Measurements from ENCODE around the gene DNM1. TPM values are rescaled to one million over a fixed set of nuclear protein-coding genes. Genes with fewer than 3 reads are reported as not detected.

Gene DNM1
- polyA plus RNA-seq, 1 donor: 49.0 TPM

DNA sequence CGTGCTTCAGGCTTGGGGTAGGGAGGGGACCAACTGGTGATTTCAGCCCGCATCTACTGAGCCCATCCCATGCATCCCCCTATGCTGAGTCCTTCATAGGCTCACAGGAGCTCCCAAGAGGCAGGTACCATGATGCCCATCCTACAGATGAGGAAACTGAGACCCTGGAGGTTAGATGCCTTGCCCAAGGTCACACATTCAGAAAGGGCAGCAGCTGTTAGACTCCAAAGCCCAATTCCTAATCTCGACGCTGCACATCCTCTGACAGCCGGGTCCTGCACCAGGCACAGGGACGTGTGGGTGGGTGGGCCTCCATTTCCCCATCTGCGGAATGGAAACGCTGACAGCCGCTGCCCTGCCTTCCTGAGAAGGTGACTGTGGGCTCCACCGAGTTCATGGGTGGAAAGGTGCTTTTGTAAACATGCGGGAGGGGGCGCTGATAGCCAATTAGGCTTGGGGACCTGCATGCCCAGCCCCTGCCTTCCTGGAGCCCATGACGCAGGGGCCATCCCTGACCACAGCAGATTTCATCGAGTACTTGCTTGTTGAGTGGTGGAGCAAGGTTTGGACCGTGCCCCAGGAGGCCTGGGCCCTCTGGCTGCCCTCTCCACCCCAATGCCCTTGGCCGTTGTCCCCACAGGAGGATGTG is 2.2 kb downstream of the DNM1 start:
- no peak overlapping the region for H3K27ac ChIP-seq (ENCODE audit: low read length)
- H3K9me3 ChIP-seq (ENCODE audit: control insufficient read depth, low read depth, low read length): no peaks in the 10 kb centered on the region
- H3K27me3 ChIP-seq (ENCODE audit: control insufficient read depth, insufficient read depth, low read length): peaks cover 4% of the 10 kb centered on the region
- peaks cover 48% of the 10 kb centered on the region for H3K4me1 ChIP-seq (ENCODE audit: control insufficient read depth, insufficient read depth, low read length)
- peaks cover 4% of the 10 kb centered on the region for H3K36me3 ChIP-seq (ENCODE audit: control insufficient read depth, insufficient read depth, low read length)
- no peak overlapping the region for H3K4me3 ChIP-seq (ENCODE audit: low read length)
- DNase-seq: no peak
- no CpG with 5 or more reads among the region's 16 CpGs for WGBS (ENCODE audit: insufficient coverage, low lambda C conversion rate)

DNA sequence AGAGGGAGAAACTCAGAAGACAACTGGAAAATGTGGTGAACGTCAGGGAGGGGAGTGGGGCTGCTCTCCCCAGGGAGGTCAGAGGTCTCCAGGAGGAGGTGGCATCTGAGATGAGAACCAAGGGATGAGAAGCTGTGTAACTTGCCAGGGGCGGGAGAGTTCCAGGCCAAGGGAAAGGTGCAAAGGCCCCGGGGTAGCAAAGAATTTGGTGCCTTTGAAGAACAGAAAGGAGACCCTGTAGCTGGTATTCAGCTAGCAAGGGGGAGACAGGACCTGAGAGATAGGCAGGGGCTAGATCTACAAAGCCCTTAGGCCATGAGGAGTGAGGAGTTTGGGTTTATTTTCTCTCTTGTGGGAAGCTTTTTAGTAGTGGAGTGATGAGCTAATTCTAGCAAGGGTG is 3.3 kb downstream of the DNM1 start:
- Histone ChIP-seq H3K36me3 (ENCODE audit: control insufficient read depth, insufficient read depth, low read length) (peaks cover 4% of the 10 kb centered on the region), H3K9me3 (ENCODE audit: control insufficient read depth, low read depth, low read length) (no peaks in the 10 kb centered on the region), H3K4me3 (ENCODE audit: low read length) (no peak overlapping the region), H3K27me3 (ENCODE audit: control insufficient read depth, insufficient read depth, low read length) (peaks cover 4% of the 10 kb centered on the region), H3K4me1 (ENCODE audit: control insufficient read depth, insufficient read depth, low read length) (peaks cover 59% of the 10 kb centered on the region), H3K27ac (ENCODE audit: low read length) (peak overlapping the region; percentile 44)
- no CpG with 5 or more reads among the region's 3 CpGs for WGBS (ENCODE audit: insufficient coverage, low lambda C conversion rate)
- DNase-seq: no peak

DNA sequence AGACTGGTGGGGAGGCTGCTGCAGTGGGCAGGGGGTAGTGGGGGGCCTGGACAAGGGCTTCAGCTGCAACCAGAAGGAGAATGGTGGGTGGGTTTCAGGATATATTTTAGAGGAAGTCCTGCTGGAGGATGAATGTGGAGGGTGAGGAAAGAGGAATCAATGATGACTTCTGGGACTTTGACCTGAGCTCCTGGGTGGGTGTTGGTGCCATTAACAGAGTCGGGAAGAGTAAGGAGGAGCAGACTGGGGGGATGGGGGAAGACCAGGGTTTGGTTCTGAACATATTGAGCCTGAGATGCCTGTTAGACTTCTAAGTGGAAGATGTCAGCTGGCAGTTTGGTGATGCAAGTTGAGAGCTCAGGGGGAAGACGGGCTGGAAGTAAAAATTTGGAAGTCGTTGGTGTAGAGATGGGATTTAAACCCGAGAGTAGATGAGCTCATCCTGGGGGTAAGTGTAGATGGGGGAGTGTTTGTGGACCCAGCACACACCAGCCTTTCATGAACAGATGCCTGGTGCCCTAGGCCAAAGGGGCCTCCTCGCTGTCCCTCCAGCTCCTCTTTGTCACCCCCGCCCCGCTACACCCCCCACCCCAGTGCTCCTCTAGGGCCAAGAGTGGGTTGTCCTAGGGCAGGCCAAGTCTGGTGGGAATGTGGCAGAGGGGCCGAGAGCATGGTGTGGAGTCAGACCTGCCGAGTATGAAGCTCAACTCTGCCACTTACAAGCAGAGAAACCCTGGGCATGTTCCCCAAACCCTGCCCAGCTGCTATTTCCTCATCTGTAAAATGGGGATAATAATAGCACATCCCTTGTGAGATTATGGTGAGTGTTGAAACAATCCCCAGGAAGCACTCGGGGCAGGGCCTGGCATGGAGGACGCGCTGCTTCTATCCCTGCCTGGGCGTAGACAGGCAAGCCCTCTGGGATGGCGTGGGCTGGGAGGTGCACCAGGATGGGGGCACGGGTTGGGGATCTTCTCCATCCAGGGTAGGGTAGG is 4.0 kb downstream of the DNM1 start:
- WGBS (ENCODE audit: insufficient coverage, low lambda C conversion rate): 62% methylated on average over 2 of the region's 15 CpGs
- Histone ChIP-seq H3K9me3 (ENCODE audit: control insufficient read depth, low read depth, low read length) (no peaks in the 10 kb centered on the region), H3K4me1 (ENCODE audit: control insufficient read depth, insufficient read depth, low read length) (peaks cover 66% of the 10 kb centered on the region), H3K27ac (ENCODE audit: low read length) (peak overlapping the region; percentile 44), H3K27me3 (ENCODE audit: control insufficient read depth, insufficient read depth, low read length) (peaks cover 4% of the 10 kb centered on the region), H3K4me3 (ENCODE audit: low read length) (no peak overlapping the region), H3K36me3 (ENCODE audit: control insufficient read depth, insufficient read depth, low read length) (peaks cover 4% of the 10 kb centered on the region)
- peak in 1 of 2 donors; percentile 64 for DNase-seq

DNA sequence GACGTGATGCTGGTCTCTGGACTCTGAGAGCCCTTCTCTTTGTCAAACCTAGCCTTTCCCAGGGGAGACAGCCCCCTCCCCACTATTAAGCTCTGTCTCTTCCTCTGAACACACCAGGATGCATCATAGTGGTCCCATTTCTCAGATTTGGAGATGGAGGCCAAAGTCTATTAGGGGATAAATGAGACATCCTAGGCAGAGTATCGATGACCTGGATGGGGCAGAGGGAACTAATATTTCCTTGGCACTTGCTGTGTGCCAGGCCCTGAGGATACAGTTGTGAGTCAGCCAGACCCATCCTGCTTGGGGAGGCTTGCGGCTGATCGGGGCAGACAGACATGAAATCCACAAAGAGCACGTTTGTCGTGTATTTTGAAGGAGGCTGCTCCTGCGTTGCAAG is 5.2 kb downstream of the DNM1 start:
- peaks cover 69% of the 10 kb centered on the region for H3K4me1 ChIP-seq (ENCODE audit: control insufficient read depth, insufficient read depth, low read length)
- no CpG with 5 or more reads among the region's 7 CpGs for WGBS (ENCODE audit: insufficient coverage, low lambda C conversion rate)

DNA sequence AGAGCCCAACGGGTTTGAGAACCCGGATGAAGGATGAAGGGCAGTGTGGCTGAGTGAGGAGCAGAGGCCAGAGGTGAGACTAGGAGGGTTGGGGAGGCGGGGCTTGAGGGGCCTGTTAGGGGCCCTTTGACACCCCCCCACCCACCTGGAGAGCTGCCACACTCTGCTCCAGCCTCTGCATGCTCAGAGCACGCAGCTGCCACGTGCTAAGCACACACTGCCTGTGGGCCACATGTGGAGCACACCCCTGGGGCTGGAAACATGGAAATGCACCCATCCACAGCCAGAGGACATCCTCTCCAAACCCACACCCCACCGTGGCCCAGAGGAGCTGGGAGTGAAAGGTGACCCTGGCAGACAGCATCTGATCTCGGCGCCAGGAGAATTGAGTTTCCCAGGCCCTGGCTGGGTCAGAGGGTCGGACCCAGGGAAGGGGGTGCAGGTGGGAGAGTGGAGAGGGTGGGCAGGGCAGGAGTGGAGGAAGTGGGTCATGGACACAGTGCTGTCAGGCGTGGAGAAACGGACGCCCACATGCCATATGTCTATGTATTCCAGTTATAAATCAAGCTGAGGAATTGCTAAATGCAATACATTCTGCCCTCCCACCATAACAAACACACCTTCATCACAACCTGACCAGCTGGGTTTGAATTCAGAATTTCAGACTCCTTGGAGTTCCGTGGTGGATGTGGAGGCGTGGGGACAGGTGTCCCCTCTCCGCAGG is 5.9 kb downstream of the DNM1 start:
- Histone ChIP-seq H3K27ac (ENCODE audit: low read length) (no peak overlapping the region), H3K4me3 (ENCODE audit: low read length) (no peak overlapping the region), H3K36me3 (ENCODE audit: control insufficient read depth, insufficient read depth, low read length) (peaks cover 4% of the 10 kb centered on the region), H3K4me1 (ENCODE audit: control insufficient read depth, insufficient read depth, low read length) (peaks cover 69% of the 10 kb centered on the region), H3K27me3 (ENCODE audit: control insufficient read depth, insufficient read depth, low read length) (no peaks in the 10 kb centered on the region), H3K9me3 (ENCODE audit: control insufficient read depth, low read depth, low read length) (no peaks in the 10 kb centered on the region)
- no CpG with 5 or more reads among the region's 15 CpGs for WGBS (ENCODE audit: insufficient coverage, low lambda C conversion rate)
- no peak for DNase-seq

More for the DNA sequence above, 5.2 kb downstream of the DNM1 start:
- no peak overlapping the region for H3K4me3 ChIP-seq (ENCODE audit: low read length)
- no peak for DNase-seq
- H3K9me3 ChIP-seq (ENCODE audit: control insufficient read depth, low read depth, low read length): no peaks in the 10 kb centered on the region
- H3K36me3 ChIP-seq (ENCODE audit: control insufficient read depth, insufficient read depth, low read length): peaks cover 4% of the 10 kb centered on the region
- H3K27me3 ChIP-seq (ENCODE audit: control insufficient read depth, insufficient read depth, low read length): peaks cover 4% of the 10 kb centered on the region
- no peak overlapping the region for H3K27ac ChIP-seq (ENCODE audit: low read length)

DNA sequence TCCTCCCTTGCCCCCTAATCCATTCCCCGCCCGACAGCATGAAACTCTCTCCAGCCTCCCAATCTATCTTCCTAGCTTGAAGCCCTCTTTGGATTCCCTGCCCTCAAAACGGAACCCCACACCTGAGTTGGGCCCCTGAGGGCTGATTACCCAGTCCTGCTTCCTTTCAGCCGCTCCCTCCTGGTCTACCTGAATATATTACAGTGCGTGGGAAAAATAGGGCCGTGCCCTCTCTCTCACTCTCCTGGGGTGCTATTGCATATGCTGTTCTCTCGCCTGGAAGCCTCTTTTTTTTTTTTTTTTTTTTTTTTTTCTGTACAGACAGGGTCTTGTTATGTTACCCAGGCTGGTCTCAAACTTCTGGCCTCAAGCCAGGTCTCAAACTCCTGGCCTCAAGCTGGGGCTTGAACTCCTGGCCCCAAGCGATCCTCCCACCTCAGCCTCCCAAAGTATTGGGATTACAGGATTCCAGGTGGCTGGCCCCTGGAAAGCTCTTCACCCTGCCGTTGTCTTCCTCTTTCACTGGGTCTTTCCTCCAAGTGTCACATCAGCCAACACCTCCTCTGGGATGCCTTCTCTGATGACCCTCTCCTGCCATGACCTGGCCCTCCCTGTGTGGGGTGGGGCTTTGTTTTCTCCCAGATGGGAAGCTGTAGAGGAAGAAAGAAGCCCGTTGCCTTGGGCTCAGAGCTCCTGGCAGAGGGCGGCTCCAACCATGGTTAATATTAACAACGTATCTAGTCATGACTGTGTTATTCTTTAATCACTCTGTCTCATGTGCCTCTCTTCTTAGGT is 8.2 kb downstream of the DNM1 start:
- no peaks in the 10 kb centered on the region for H3K27me3 ChIP-seq (ENCODE audit: control insufficient read depth, insufficient read depth, low read length)
- peak; percentile 76 to 93 for DNase-seq
- H3K36me3 ChIP-seq (ENCODE audit: control insufficient read depth, insufficient read depth, low read length): peaks cover 4% of the 10 kb centered on the region
- H3K4me3 ChIP-seq (ENCODE audit: low read length): no peak overlapping the region
- no CpG with 5 or more reads among the region's 12 CpGs for WGBS (ENCODE audit: insufficient coverage, low lambda C conversion rate)
- peak overlapping the region; percentile 70 for H3K27ac ChIP-seq (ENCODE audit: low read length)
- H3K4me1 ChIP-seq (ENCODE audit: control insufficient read depth, insufficient read depth, low read length): peaks cover 54% of the 10 kb centered on the region
- H3K9me3 ChIP-seq (ENCODE audit: control insufficient read depth, low read depth, low read length): no peaks in the 10 kb centered on the region

DNA sequence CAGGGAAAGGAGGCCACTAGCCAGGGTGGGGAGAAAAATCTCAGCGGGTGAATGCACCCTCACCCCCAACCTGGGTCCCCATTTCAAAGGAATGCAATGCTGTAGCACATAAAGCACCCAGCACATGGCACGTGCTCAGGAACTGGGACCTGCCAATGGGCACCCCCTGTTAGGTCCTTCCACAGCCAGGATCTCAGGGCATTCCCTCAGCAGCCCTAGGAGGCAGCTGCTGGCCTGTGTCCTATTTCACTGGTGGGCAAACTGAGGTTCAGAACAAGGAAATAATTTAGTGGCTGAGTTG is 8.8 kb downstream of the DNM1 start:
- H3K4me1 ChIP-seq (ENCODE audit: control insufficient read depth, insufficient read depth, low read length): peaks cover 54% of the 10 kb centered on the region
- no peaks in the 10 kb centered on the region for H3K27me3 ChIP-seq (ENCODE audit: control insufficient read depth, insufficient read depth, low read length)
- no peaks in the 10 kb centered on the region for H3K9me3 ChIP-seq (ENCODE audit: control insufficient read depth, low read depth, low read length)
- H3K36me3 ChIP-seq (ENCODE audit: control insufficient read depth, insufficient read depth, low read length): peaks cover 4% of the 10 kb centered on the region
- H3K27ac ChIP-seq (ENCODE audit: low read length): peak overlapping the region; percentile 70
- DNase-seq: no peak
- H3K4me3 ChIP-seq (ENCODE audit: low read length): no peak overlapping the region
- no CpG with 5 or more reads among the region's 2 CpGs for WGBS (ENCODE audit: insufficient coverage, low lambda C conversion rate)

DNA sequence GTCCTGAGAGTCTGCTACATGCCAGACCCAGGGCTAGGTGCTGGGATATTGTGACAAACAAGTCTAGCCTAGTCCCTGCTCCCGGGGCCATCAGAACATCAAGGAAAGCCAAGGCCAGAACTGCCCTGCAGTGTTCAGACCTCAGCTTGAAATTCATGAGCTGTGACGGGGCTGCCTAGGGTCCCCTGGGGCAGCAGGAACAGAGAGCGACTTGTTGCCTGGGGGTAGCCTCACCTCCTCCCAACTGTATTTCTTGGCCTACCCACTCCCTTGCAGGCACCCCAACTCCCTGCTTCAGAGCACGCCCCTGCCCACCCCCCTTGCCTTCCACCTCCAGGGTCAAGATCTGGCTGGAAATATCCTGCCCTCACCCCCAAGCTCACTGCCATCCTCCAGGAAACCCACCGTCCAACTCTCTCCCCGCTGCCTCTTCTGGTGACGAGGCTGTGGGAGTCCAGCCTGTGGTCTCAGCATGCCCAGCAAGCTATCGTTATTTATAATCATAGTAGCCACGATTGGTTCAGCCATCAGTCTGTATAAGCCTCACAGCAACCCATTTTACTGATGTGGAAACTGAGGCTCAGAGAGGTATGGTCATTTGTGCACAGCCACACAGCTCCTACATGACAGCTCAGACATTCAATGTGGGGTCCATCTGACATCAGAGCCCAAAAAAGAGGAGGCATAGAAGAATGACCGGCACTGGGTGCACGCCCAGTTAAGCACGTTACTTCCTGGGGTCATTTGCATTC is 10.7 kb downstream of the DNM1 start:
- Histone ChIP-seq H3K9me3 (ENCODE audit: control insufficient read depth, low read depth, low read length) (no peaks in the 10 kb centered on the region), H3K36me3 (ENCODE audit: control insufficient read depth, insufficient read depth, low read length) (no peaks in the 10 kb centered on the region), H3K27me3 (ENCODE audit: control insufficient read depth, insufficient read depth, low read length) (no peaks in the 10 kb centered on the region), H3K4me1 (ENCODE audit: control insufficient read depth, insufficient read depth, low read length) (peaks cover 55% of the 10 kb centered on the region), H3K27ac (ENCODE audit: low read length) (no peak overlapping the region), H3K4me3 (ENCODE audit: low read length) (no peak overlapping the region)
- WGBS (ENCODE audit: insufficient coverage, low lambda C conversion rate): no CpG with 5 or more reads among the region's 12 CpGs
- DNase-seq: no peak

DNA sequence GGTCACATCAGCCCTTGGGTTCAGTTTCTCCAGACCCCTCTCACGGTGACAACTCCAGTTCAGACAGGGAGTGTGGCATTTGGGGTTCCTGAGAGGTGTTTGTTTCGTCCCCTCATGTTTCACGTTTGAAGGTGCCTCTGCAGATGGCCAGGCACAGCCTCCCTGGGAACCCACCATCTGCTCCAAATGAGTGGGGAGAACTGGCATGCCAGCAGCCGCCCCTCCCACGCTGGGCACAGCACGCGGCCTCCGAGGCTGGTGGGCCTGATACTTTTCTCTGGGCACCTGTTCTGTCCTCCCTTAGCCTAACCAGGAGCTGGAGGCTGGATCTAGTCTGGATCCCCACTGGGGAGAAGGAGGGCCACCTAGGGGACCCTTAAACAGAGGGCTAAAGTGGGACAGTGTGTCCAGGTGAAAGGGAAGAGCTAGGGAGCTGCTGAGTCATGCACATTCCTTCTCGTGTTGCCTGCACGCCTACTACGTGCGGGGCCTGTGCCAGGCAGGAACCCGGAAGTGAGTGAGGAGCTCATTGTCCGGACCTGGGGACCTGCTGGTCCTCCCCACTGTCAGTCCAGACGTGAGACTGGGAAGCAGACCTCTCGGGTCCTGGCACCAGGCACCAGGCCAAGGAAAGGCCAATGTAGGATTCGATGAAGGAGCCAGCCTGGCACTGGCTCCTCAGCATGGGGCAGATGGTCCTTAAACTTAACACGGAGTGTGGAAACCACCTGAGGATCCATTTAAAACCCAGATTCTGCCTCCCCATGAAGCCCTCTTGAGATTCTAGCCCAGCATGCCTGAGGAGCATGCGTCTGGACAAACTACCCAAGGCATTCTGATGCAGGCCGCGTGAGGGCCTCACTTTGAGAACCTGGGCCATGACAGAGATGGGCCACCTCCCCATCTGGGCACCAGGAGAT is 11.7 kb downstream of the DNM1 start:
- H3K4me3 ChIP-seq (ENCODE audit: low read length): no peak overlapping the region

More for the DNA sequence above, 11.7 kb downstream of the DNM1 start:
- H3K9me3 ChIP-seq (ENCODE audit: control insufficient read depth, low read depth, low read length): no peaks in the 10 kb centered on the region
- no peaks in the 10 kb centered on the region for H3K27me3 ChIP-seq (ENCODE audit: control insufficient read depth, insufficient read depth, low read length)
- WGBS (ENCODE audit: insufficient coverage, low lambda C conversion rate): 100% methylated on average over 1 of the region's 21 CpGs
- DNase-seq: no peak
- peaks cover 47% of the 10 kb centered on the region for H3K4me1 ChIP-seq (ENCODE audit: control insufficient read depth, insufficient read depth, low read length)
- H3K36me3 ChIP-seq (ENCODE audit: control insufficient read depth, insufficient read depth, low read length): no peaks in the 10 kb centered on the region
- H3K27ac ChIP-seq (ENCODE audit: low read length): no peak overlapping the region
